RWPE1 (cell line): ENCODE results near the gene SPATA12.

Source experiments
- CTCF ChIA-PET: fragments of 350-600 bp; sonication (Branson Sonifier 250); formaldehyde crosslinking; extraction: SDS; loops from one replicate; lab custom pipeline; 2021; lab: Yijun Ruan, JAX
- POLR2A ChIA-PET: fragments of 400-600 bp; formaldehyde crosslinking; extraction: SDS; loops from one replicate; lab custom pipeline; 2020; ENCODE audit warnings: antibody characterized with exemption; ENCODE audit not compliant: low non-redundant PET; lab: Yijun Ruan, JAX
- DNase-seq: peaks from one replicate; pipeline ENCODE4 v3.0.0; 2012; ENCODE audit warnings: low spot score
- H3K27ac ChIP-seq: fragments of 450-650 bp; 2 replicates; pipeline ENCODE4 v1.5.1; 2017
- CTCF ChIP-seq: fragments of 450-650 bp; conservative IDR thresholded peaks from 2 replicates; pipeline ENCODE4 v1.5.1; 2017; ENCODE audit warnings: low read depth, mild to moderate bottlenecking

Gene SPATA12

GRCh38 chr3:57066471-57066870 is 6.0 kb downstream of the SPATA12 start:
- no peak for DNase-seq
- CTCF ChIA-PET: no interaction called here
- POLR2A ChIA-PET: no interaction called here

GRCh38 chr3:57068437-57069089 is 8.1 kb downstream of the SPATA12 start:
- H3K27ac ChIP-seq: peak overlapping the region; percentile 88
- CTCF ChIA-PET: interaction anchor here (0.6 kb wide), 3 partner anchors 33 to 128 kb away, joined by 3 read pairs; no protein-coding TSS in a partner anchor

More at GRCh38 chr3:57066471-57066870, 6.0 kb downstream of the SPATA12 start:
- no peak for TF ChIP-seq CTCF
- H3K27ac ChIP-seq: no peak overlapping the region

GRCh38 chr3:57069503-57069902 is 9.0 kb downstream of the SPATA12 start:
- H3K27ac ChIP-seq: no peak overlapping the region

More at GRCh38 chr3:57068437-57069089, 8.1 kb downstream of the SPATA12 start:
- no peak for TF ChIP-seq CTCF
- DNase-seq: peak; percentile 75
- POLR2A ChIA-PET: no interaction called here

GRCh38 chr3:57073628-57074027 is 13.2 kb downstream of the SPATA12 start:
- no peak for TF ChIP-seq CTCF
- CTCF ChIA-PET: no interaction called here
- POLR2A ChIA-PET: no interaction called here
- DNase-seq: no peak
- H3K27ac ChIP-seq: no peak overlapping the region

More at GRCh38 chr3:57069503-57069902, 9.0 kb downstream of the SPATA12 start:
- ChIA-PET POLR2A (no interaction called here), CTCF (no interaction called here)
- no peak for TF ChIP-seq CTCF
- no peak for DNase-seq

GRCh38 chr3:57074135-57074534 is 13.7 kb downstream of the SPATA12 start:
- CTCF ChIA-PET: no interaction called here
- POLR2A ChIA-PET: no interaction called here
- no peak overlapping the region for H3K27ac ChIP-seq
- DNase-seq: no peak
- no peak for TF ChIP-seq CTCF

- H3K27ac ChIP-seq: no peak overlapping the region
- ChIA-PET CTCF (no interaction called here), POLR2A (interaction anchor here (0.6 kb wide), 1 partner anchor 513 kb away, joined by 3 read pairs; no protein-coding TSS in a partner anchor)
- no peak for DNase-seq
- no peak for TF ChIP-seq CTCF
Observed at GRCh38 chr3:57076422-57076951, 16.0 kb downstream of the SPATA12 start.
